ENCODE measurements around the gene SRI.

Gene SRI

DNA sequence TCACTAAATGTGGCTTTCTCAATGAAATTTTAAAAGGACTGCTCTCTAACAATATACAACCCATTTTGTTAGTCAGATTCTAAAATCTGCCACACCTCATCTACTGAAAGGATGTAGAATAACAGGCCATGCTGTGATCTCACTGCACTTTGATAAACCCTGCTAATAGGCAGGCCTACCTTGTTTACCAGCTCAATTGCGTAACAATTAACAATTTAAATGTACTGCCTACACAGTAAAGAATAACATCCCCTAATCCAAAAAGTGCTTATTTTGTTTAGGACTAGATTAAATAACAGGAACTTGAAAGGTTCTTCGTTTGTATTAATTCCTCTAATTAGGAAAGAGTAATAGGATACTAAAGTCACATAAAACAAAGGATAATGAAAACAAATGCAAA is 4.5 kb downstream of the SRI start:
- DNase-seq (ENCODE audit: low read depth) = no peak
- no peak overlapping the region for H3K4me3 ChIP-seq (ENCODE audit: low read depth, low read length)
- TF ChIP-seq MYC (IDR thresholded peaks at IDR 0.05; ENCODE audit: low read depth, low read length) (no peak), POLR2A (IDR thresholded peaks at IDR 0.05; ENCODE audit: extremely low read depth, insufficient read length) (no peak), MAX (IDR thresholded peaks at IDR 0.05; ENCODE audit: low read depth, low read length) (no peak)
- TF ChIP-seq, protein P1, sequence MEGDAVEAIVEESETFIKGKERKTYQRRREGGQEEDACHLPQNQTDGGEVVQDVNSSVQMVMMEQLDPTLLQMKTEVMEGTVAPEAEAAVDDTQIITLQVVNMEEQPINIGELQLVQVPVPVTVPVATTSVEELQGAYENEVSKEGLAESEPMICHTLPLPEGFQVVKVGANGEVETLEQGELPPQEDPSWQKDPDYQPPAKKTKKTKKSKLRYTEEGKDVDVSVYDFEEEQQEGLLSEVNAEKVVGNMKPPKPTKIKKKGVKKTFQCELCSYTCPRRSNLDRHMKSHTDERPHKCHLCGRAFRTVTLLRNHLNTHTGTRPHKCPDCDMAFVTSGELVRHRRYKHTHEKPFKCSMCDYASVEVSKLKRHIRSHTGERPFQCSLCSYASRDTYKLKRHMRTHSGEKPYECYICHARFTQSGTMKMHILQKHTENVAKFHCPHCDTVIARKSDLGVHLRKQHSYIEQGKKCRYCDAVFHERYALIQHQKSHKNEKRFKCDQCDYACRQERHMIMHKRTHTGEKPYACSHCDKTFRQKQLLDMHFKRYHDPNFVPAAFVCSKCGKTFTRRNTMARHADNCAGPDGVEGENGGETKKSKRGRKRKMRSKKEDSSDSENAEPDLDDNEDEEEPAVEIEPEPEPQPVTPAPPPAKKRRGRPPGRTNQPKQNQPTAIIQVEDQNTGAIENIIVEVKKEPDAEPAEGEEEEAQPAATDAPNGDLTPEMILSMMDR (IDR thresholded peaks at IDR 0.05; ENCODE audit: low read depth, low read length) = no peak

DNA sequence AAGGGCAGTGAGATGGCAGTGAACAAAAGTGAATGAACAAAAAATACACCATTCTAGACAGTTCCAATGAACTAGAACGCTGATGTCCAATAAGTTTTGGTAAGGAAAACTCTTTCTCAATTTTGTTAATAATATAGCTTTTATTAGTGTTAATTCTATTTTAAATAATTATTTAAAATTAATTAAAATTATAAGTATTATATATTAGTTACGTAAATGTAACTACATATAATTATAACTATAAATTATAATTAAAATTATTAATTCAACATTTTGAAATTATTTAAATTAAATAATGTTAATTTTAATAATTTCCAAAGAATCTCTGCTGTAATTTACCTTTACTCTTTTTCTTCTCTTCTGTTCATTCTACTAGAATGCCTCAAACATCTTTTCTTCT is 5.4 kb downstream of the SRI start:
- DNase-seq (ENCODE audit: low read depth) = no peak
- no peak for TF ChIP-seq MAX (IDR thresholded peaks at IDR 0.05; ENCODE audit: low read depth, low read length)
- TF ChIP-seq POLR2A (IDR thresholded peaks at IDR 0.05; ENCODE audit: extremely low read depth, insufficient read length) = no peak
- no peak for TF ChIP-seq MYC (IDR thresholded peaks at IDR 0.05; ENCODE audit: low read depth, low read length)
- TF ChIP-seq, protein P1 (IDR thresholded peaks at IDR 0.05; ENCODE audit: low read depth, low read length) = no peak

DNA sequence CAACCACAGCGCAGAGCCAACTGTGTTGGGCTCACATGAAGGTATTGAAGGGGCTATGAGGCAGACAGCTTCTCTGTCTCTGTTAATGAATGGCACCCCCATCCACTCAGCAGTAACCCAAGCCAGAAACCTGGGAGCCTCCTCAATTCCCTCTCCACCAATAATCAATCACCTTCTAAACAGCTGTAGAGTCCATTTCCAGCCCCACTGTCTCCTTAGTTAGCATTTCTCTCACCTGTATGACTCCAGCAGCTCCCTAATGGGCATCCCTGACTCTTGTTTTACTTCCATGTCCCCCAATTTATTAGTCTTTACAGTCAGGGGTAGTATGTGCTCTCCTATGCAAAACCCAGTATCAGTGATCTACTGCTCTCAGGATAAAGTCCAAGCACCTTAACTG is 6.9 kb downstream of the SRI start:
- DNase-seq (ENCODE audit: low read depth) = no peak
- TF ChIP-seq MYC (IDR thresholded peaks at IDR 0.05; ENCODE audit: low read depth, low read length) (no peak), MAX (IDR thresholded peaks at IDR 0.05; ENCODE audit: low read depth, low read length) (no peak)
- no peak overlapping the region for H3K4me3 ChIP-seq (ENCODE audit: low read depth, low read length)

More for the DNA sequence above, 5.4 kb downstream of the SRI start:
- no peak overlapping the region for H3K4me3 ChIP-seq (ENCODE audit: low read depth, low read length)

GRCh38 chr7:88208521-88208920 is 11.3 kb downstream of the SRI start:
- DNase-seq (ENCODE audit: low read depth) = no peak
- TF ChIP-seq MAX (IDR thresholded peaks at IDR 0.05; ENCODE audit: low read depth, low read length) = no peak
- TF ChIP-seq, protein P1 (IDR thresholded peaks at IDR 0.05; ENCODE audit: low read depth, low read length) = no peak
- no peak for TF ChIP-seq POLR2A (IDR thresholded peaks at IDR 0.05; ENCODE audit: extremely low read depth, insufficient read length)
- TF ChIP-seq MYC (IDR thresholded peaks at IDR 0.05; ENCODE audit: low read depth, low read length) = no peak

DNA sequence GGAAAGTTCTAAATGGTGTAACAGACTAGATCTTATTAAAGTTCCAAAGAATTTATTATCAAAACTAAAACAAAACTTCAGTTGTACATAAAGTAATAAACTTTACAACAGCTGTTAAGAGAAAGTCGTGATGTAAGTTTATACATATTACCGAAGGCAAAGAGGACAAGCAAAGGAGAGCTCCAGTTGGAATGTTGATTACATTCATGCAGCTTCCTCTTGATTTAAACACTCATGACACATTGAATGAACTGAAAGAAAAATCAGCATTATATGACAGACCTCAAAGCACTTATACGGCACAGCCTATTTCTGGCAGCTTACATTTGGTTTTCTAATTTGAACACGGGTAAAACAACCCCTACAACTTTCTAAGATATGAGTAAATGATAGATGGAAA is 13.6 kb downstream of the SRI start:
- DNase-seq (ENCODE audit: low read depth) = no peak
- no peak overlapping the region for H3K4me3 ChIP-seq (ENCODE audit: low read depth, low read length)
- TF ChIP-seq MYC (IDR thresholded peaks at IDR 0.05; ENCODE audit: low read depth, low read length) = no peak
- TF ChIP-seq, protein P1 (IDR thresholded peaks at IDR 0.05; ENCODE audit: low read depth, low read length) = no peak
- TF ChIP-seq POLR2A (IDR thresholded peaks at IDR 0.05; ENCODE audit: extremely low read depth, insufficient read length) = no peak
- no peak for TF ChIP-seq MAX (IDR thresholded peaks at IDR 0.05; ENCODE audit: low read depth, low read length)

More at GRCh38 chr7:88208521-88208920, 11.3 kb downstream of the SRI start:
- no peak overlapping the region for H3K4me3 ChIP-seq (ENCODE audit: low read depth, low read length)

GRCh38 chr7:88205179-88205578 is 14.7 kb downstream of the SRI start:
- TF ChIP-seq MAX (IDR thresholded peaks at IDR 0.05; ENCODE audit: low read depth, low read length) = no peak
- TF ChIP-seq MYC (IDR thresholded peaks at IDR 0.05; ENCODE audit: low read depth, low read length) = no peak
- TF ChIP-seq, protein P1 (IDR thresholded peaks at IDR 0.05; ENCODE audit: low read depth, low read length) = no peak
- H3K4me3 ChIP-seq (ENCODE audit: low read depth, low read length) = no peak overlapping the region
- DNase-seq (ENCODE audit: low read depth) = no peak
